ENCODE results near the gene ARRDC2. TPM values are rescaled to one million over a fixed set of nuclear protein-coding genes. Genes with fewer than 3 reads are reported as not detected.

Gene ARRDC2
- total RNA-seq, 1 experiment from 2014 or later, result 9.2 TPM

DNA sequence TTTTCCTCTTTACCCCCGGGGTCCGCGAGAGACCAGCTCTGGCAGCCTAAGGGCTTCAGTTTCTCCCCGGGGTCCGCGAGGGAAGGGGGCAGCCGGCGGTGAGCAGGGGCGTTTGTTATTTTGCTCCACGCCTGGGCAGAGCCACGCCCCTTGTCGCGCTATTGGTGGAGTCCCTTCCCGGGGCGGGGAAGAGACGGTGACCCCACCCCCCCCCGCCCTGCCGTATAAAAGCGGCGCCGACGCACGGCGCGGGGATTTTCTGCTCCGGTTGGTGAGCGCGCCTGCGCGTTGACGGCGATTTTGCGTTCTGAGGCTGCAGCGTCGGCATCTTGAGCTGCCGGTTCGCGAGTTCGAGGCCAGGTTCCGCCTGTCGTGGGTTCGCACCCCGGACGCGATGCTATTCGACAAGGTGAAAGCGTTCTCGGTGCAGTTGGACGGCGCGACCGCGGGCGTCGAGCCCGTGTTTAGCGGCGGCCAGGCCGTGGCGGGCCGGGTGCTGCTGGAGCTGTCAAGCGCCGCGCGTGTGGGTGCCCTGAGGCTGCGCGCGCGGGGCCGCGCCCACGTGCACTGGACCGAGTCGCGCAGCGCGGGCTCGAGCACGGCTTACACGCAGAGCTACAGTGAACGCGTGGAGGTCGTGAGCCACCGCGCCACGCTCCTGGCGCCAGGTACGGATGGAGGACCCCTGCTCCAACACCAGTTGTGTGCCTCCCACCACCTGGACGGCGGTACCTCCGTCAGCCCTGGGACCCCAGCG is at the start of gene ARRDC2 (continued):
- TF ChIP-seq, protein P1, sequence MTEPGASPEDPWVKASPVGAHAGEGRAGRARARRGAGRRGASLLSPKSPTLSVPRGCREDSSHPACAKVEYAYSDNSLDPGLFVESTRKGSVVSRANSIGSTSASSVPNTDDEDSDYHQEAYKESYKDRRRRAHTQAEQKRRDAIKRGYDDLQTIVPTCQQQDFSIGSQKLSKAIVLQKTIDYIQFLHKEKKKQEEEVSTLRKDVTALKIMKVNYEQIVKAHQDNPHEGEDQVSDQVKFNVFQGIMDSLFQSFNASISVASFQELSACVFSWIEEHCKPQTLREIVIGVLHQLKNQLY (CRISPR knock-in tag; IDR thresholded peaks at IDR 0.05), result no peak

DNA sequence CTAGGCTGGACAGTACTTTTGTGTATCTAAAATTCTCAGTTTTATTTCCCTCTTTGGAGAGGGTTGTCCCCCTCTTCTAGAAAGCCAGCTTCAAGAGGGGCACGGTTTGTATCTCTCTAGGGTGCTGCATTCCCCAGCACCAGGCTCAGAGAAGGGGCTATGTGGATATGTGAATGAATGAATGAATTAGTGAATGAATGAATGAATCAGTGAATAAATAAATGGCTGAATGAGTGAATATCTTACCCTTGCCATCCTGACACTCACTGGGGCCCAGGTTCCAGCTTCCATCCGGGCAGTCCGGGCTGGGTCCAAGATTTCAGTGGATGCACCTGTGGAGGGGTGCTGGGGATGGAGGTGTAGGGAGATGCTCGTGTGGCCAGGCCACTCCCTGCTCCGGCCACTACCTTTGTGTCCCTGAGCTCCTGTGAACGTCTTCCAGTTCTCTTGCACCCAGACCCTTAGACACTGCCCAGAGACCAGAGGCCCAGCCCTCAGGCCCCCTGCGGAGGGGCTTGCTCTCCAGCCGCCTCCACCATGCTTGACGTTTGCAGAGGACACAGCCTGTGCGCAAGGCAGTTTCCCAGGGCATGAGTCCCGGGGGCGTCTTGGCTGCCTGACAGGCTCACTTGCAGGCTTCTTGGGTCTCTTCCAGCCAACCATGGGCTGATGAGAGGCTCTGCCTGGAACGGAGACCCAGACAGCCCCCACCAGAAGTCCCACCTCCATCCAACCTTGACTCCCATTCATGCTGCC is 43.9 kb upstream of the ARRDC2 start:
- TF ChIP-seq, protein P2, sequence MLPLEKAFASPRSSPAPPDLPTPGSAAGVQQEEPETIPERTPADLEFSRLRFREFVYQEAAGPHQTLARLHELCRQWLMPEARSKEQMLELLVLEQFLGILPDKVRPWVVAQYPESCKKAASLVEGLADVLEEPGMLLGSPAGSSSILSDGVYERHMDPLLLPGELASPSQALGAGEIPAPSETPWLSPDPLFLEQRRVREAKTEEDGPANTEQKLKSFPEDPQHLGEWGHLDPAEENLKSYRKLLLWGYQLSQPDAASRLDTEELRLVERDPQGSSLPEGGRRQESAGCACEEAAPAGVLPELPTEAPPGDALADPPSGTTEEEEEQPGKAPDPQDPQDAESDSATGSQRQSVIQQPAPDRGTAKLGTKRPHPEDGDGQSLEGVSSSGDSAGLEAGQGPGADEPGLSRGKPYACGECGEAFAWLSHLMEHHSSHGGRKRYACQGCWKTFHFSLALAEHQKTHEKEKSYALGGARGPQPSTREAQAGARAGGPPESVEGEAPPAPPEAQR (CRISPR knock-in tag; IDR thresholded peaks at IDR 0.05), result no peak
- no peak for TF ChIP-seq RELA (CRISPR knock-in tag; IDR thresholded peaks at IDR 0.05; ENCODE audit: borderline replicate concordance)
- no peak for TF ChIP-seq NR1H2 (CRISPR knock-in tag; IDR thresholded peaks at IDR 0.05)
- TF ChIP-seq ZBTB21 (CRISPR knock-in tag; IDR thresholded peaks at IDR 0.05; ENCODE audit: borderline replicate concordance), result no peak
- TF ChIP-seq, protein P3, sequence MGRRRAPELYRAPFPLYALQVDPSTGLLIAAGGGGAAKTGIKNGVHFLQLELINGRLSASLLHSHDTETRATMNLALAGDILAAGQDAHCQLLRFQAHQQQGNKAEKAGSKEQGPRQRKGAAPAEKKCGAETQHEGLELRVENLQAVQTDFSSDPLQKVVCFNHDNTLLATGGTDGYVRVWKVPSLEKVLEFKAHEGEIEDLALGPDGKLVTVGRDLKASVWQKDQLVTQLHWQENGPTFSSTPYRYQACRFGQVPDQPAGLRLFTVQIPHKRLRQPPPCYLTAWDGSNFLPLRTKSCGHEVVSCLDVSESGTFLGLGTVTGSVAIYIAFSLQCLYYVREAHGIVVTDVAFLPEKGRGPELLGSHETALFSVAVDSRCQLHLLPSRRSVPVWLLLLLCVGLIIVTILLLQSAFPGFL (CRISPR knock-in tag; IDR thresholded peaks at IDR 0.05; ENCODE audit: borderline replicate concordance), result no peak
- no peak for TF ChIP-seq FOXP1 (CRISPR knock-in tag; IDR thresholded peaks at IDR 0.05; ENCODE audit: borderline replicate concordance)
- TF ChIP-seq, protein P4, sequence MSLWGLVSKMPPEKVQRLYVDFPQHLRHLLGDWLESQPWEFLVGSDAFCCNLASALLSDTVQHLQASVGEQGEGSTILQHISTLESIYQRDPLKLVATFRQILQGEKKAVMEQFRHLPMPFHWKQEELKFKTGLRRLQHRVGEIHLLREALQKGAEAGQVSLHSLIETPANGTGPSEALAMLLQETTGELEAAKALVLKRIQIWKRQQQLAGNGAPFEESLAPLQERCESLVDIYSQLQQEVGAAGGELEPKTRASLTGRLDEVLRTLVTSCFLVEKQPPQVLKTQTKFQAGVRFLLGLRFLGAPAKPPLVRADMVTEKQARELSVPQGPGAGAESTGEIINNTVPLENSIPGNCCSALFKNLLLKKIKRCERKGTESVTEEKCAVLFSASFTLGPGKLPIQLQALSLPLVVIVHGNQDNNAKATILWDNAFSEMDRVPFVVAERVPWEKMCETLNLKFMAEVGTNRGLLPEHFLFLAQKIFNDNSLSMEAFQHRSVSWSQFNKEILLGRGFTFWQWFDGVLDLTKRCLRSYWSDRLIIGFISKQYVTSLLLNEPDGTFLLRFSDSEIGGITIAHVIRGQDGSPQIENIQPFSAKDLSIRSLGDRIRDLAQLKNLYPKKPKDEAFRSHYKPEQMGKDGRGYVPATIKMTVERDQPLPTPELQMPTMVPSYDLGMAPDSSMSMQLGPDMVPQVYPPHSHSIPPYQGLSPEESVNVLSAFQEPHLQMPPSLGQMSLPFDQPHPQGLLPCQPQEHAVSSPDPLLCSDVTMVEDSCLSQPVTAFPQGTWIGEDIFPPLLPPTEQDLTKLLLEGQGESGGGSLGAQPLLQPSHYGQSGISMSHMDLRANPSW (CRISPR knock-in tag; conservative IDR thresholded peaks at IDR 0.05; ENCODE audit: low read depth), result no peak
- no peak for TF ChIP-seq CREB1 (CRISPR knock-in tag; IDR thresholded peaks at IDR 0.05)
- TF ChIP-seq, protein P5, sequence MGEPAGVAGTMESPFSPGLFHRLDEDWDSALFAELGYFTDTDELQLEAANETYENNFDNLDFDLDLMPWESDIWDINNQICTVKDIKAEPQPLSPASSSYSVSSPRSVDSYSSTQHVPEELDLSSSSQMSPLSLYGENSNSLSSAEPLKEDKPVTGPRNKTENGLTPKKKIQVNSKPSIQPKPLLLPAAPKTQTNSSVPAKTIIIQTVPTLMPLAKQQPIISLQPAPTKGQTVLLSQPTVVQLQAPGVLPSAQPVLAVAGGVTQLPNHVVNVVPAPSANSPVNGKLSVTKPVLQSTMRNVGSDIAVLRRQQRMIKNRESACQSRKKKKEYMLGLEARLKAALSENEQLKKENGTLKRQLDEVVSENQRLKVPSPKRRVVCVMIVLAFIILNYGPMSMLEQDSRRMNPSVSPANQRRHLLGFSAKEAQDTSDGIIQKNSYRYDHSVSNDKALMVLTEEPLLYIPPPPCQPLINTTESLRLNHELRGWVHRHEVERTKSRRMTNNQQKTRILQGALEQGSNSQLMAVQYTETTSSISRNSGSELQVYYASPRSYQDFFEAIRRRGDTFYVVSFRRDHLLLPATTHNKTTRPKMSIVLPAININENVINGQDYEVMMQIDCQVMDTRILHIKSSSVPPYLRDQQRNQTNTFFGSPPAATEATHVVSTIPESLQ (CRISPR knock-in tag; IDR thresholded peaks at IDR 0.05), result no peak
- TF ChIP-seq FOXJ3 (CRISPR knock-in tag; IDR thresholded peaks at IDR 0.05; ENCODE audit: borderline replicate concordance), result no peak
- TF ChIP-seq TEAD4 (CRISPR knock-in tag; IDR thresholded peaks at IDR 0.05), result no peak
- TF ChIP-seq, protein P6, sequence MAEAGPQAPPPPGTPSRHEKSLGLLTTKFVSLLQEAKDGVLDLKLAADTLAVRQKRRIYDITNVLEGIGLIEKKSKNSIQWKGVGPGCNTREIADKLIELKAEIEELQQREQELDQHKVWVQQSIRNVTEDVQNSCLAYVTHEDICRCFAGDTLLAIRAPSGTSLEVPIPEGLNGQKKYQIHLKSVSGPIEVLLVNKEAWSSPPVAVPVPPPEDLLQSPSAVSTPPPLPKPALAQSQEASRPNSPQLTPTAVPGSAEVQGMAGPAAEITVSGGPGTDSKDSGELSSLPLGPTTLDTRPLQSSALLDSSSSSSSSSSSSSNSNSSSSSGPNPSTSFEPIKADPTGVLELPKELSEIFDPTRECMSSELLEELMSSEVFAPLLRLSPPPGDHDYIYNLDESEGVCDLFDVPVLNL (CRISPR knock-in tag; IDR thresholded peaks at IDR 0.05; ENCODE audit: borderline replicate concordance, low read depth), result no peak
- peaks cover 22% of the 10 kb centered on the region for H3K4me1 Mint-ChIP-seq
- DNase-seq (ENCODE audit: low spot score) (no peak), ATAC-seq (no peak)
- no peaks in the 10 kb centered on the region for H3K9me3 Mint-ChIP-seq
- H3K27ac Mint-ChIP-seq, result no peak overlapping the region
- CTCF ChIA-PET, result interaction anchor here (0.8 kb wide), 1 partner anchor 31 kb away, joined by 3 read pairs; the partner anchor contains the start of gene CCDC124
- H3K27me3 Mint-ChIP-seq (ENCODE audit: low read depth), result peaks cover 14% of the 10 kb centered on the region
- POLR2A ChIA-PET, result no interaction called here
- no peaks in the 10 kb centered on the region for H3K36me3 Mint-ChIP-seq
- no peak overlapping the region for H3K4me3 Mint-ChIP-seq

Data from WTC11 (cell line).